ENCODE results near the gene SNX20.

- TF ChIP-seq CTCF (IDR thresholded peaks at IDR 0.05; ENCODE audit: insufficient read depth, low read depth, low read length): no peak
- TF ChIP-seq EZH2 (IDR thresholded peaks at IDR 0.05; ENCODE audit: insufficient read depth, low read length): no peak
These were observed 51.8 kb downstream of the SNX20 start for GRCh38 chr16:50629334-50629733.

Measured in astrocyte (in vitro differentiated cells and primary cell).